CD4-positive, alpha-beta memory T cell (primary cell): Measurements from ENCODE around the gene NT5DC3. TPM values are rescaled to one million over a fixed set of nuclear protein-coding genes. Genes with fewer than 3 reads are reported as not detected.

Experiments
- CTCF ChIA-PET: fragments of 350-600 bp; sonication (Branson Sonifier 250); formaldehyde crosslinking; loops from one replicate; lab custom pipeline; 2021; ENCODE audit warnings: inconsistent platforms; ENCODE audit not compliant: partially characterized antibody; lab: Charles Lee
- POLR2A ChIA-PET: fragments of 350-600 bp; sonication (Branson Sonifier 250); formaldehyde crosslinking; loops from one replicate; lab custom pipeline; 2021; ENCODE audit not compliant: partially characterized antibody; lab: Charles Lee
- DNase-seq, 5 donors: peaks; one replicate each; pipeline versions ENCODE4 v3.0.0 to v3.0.0-alpha.2; 2020 to 2022; ENCODE audit warnings: mixed read lengths in 1 of 5
- H3K27ac ChIP-seq: one replicate; pipeline ENCODE4 v1.7.0; 2013; ENCODE audit warnings: low read depth, low read length
- H3K27me3 ChIP-seq: 2 replicates; pipeline ENCODE4 v1.7.0; 2013; ENCODE audit warnings: mild to moderate bottlenecking, low read length, moderate library complexity; ENCODE audit not compliant: insufficient read depth
- H3K36me3 ChIP-seq: 2 replicates; pipeline ENCODE4 v1.7.0; 2013; ENCODE audit warnings: mild to moderate bottlenecking, low read length, moderate library complexity; ENCODE audit not compliant: insufficient read depth
- H3K4me1 ChIP-seq: 2 replicates; pipeline ENCODE4 v1.7.0; 2013; ENCODE audit warnings: mild to moderate bottlenecking, low read length, moderate library complexity; ENCODE audit not compliant: insufficient read depth
- H3K4me3 ChIP-seq, 2 donors: one replicate each; pipeline ENCODE4 v1.7.0; 2013; ENCODE audit warnings: low read length in 2 of 2, mild to moderate bottlenecking in 1 of 2
- H3K9me3 ChIP-seq, 2 donors: one replicate each; pipeline ENCODE4 v1.7.0; 2013; ENCODE audit warnings: low read length in 2 of 2, control low read depth in 1 of 2; ENCODE audit not compliant: control insufficient read depth in 1 of 2
- H3K27ac Mint-ChIP-seq, 7 donors: one replicate each; pipeline ENCODE4 v1.8.0; 2020 to 2021; ENCODE audit warnings: mixed read lengths in 7 of 7, mild to moderate bottlenecking in 6 of 7, inconsistent platforms in 3 of 7, moderate library complexity in 3 of 7
- H3K27me3 Mint-ChIP-seq, 2 donors: one replicate each; pipeline ENCODE4 v1.8.0; 2020 to 2021; ENCODE audit warnings: mixed read lengths in 2 of 2
- H3K36me3 Mint-ChIP-seq, 2 donors: one replicate each; pipeline ENCODE4 v1.8.0; 2020 to 2021; ENCODE audit warnings: mixed read lengths in 2 of 2, inconsistent platforms in 1 of 2, mild to moderate bottlenecking in 1 of 2
- H3K4me1 Mint-ChIP-seq, 4 donors: one replicate each; pipeline ENCODE4 v1.8.0; 2020 to 2021; ENCODE audit warnings: mixed read lengths in 4 of 4, mild to moderate bottlenecking in 1 of 4
- H3K4me3 Mint-ChIP-seq, 8 donors: one replicate each; pipeline ENCODE4 v1.8.0; 2020 to 2021; ENCODE audit warnings: mixed read lengths in 8 of 8, mild to moderate bottlenecking in 7 of 8, moderate library complexity in 6 of 8, inconsistent platforms in 3 of 8
- H3K9me3 Mint-ChIP-seq, 8 donors: one replicate each; pipeline ENCODE4 v1.8.0; 2020 to 2021; ENCODE audit warnings: mixed read lengths in 8 of 8, mild to moderate bottlenecking in 5 of 8, inconsistent platforms in 3 of 8, moderate library complexity in 1 of 8
- intact Hi-C: fragments of 100-400 bp; cut with micrococcal nuclease; formaldehyde crosslinking; loops from one replicate; pipeline ENCODE4 v1.15.1; 2023
- polyA plus RNA-seq, 2 donors: library from polyadenylated mRNA; unstranded; fragments of 300-500 nt; fragmentation: Illumina TruSeq; gene quantifications; one replicate each; pipeline ENCODE4 v1.2.3, GENCODE V29; 2021
- total RNA-seq, 2 experiments: library from RNA; stranded (reverse); gene quantifications; one replicate each; pipeline ENCODE4 v1.2.3, GENCODE V29; 2021

NT5DC3 gene
- total and polyA plus RNA-seq, 4 experiments from 2014 or later = 1.2 to 6.8 (median 3.7) TPM

- no peaks in the 10 kb centered on the region for H3K9me3 ChIP-seq
- H3K4me1 ChIP-seq = no peaks in the 10 kb centered on the region
- Mint-ChIP-seq H3K4me3 (no peak overlapping the region), H3K27ac (no peak overlapping the region), H3K27me3 (peaks cover 0 to 6% of the 10 kb centered on the region in 2 donors), H3K9me3 (peaks cover 0 to 7% (median 2%) of the 10 kb centered on the region in 8 donors), H3K36me3 (no peaks in the 10 kb centered on the region), H3K4me1 (no peaks in the 10 kb centered on the region)
- no peaks in the 10 kb centered on the region for H3K36me3 ChIP-seq
- ChIA-PET POLR2A (no interaction called here), CTCF (no interaction called here)
- DNase-seq = no peak
- no peak overlapping the region for H3K4me3 ChIP-seq
- H3K27ac ChIP-seq = no peak overlapping the region
- no peaks in the 10 kb centered on the region for H3K27me3 ChIP-seq
- intact Hi-C loops = no loop called here
Measured at GRCh38 chr12:103734863-103735262, 106.2 kb downstream of the NT5DC3 start.

GRCh38 chr12:103731539-103731938 is 109.5 kb downstream of the NT5DC3 start:
- POLR2A ChIA-PET = no interaction called here
- CTCF ChIA-PET = no interaction called here
- H3K4me1 ChIP-seq = no peaks in the 10 kb centered on the region
- H3K4me3 Mint-ChIP-seq = no peak overlapping the region
- H3K9me3 ChIP-seq = no peaks in the 10 kb centered on the region
- H3K36me3 Mint-ChIP-seq = no peaks in the 10 kb centered on the region
- no peak overlapping the region for H3K27ac ChIP-seq
- no peaks in the 10 kb centered on the region for H3K4me1 Mint-ChIP-seq
- H3K9me3 Mint-ChIP-seq = peaks cover 0 to 7% (median 2%) of the 10 kb centered on the region in 8 donors
- no peak overlapping the region for H3K4me3 ChIP-seq
- intact Hi-C loops = no loop called here
- H3K27ac Mint-ChIP-seq = no peak overlapping the region
- no peak for DNase-seq
- no peaks in the 10 kb centered on the region for H3K36me3 ChIP-seq
- peaks cover 0 to 6% of the 10 kb centered on the region in 2 donors for H3K27me3 Mint-ChIP-seq
- no peaks in the 10 kb centered on the region for H3K27me3 ChIP-seq

GRCh38 chr12:103729499-103729898 is 111.5 kb downstream of the NT5DC3 start:
- DNase-seq = no peak
- Mint-ChIP-seq H3K27me3 (peaks cover 2 to 6% of the 10 kb centered on the region in 2 donors), H3K4me1 (no peaks in the 10 kb centered on the region), H3K36me3 (no peaks in the 10 kb centered on the region), H3K9me3 (peaks cover 0 to 7% (median 2%) of the 10 kb centered on the region in 8 donors), H3K4me3 (no peak overlapping the region), H3K27ac (no peak overlapping the region)
- no peak overlapping the region for H3K4me3 ChIP-seq
- H3K27ac ChIP-seq = no peak overlapping the region
- no peaks in the 10 kb centered on the region for H3K4me1 ChIP-seq
- intact Hi-C loops = no loop called here
- no peaks in the 10 kb centered on the region for H3K27me3 ChIP-seq
- CTCF ChIA-PET = no interaction called here
- no peaks in the 10 kb centered on the region for H3K36me3 ChIP-seq
- no peaks in the 10 kb centered on the region for H3K9me3 ChIP-seq
- POLR2A ChIA-PET = no interaction called here

- Histone ChIP-seq H3K36me3 (no peaks in the 10 kb centered on the region), H3K27me3 (no peaks in the 10 kb centered on the region), H3K4me1 (no peaks in the 10 kb centered on the region), H3K9me3 (no peaks in the 10 kb centered on the region), H3K4me3 (no peak overlapping the region), H3K27ac (no peak overlapping the region)
- intact Hi-C loops = no loop called here
- H3K9me3 Mint-ChIP-seq = peaks cover 0 to 7% (median 1%) of the 10 kb centered on the region in 8 donors
- no peak for DNase-seq
- POLR2A ChIA-PET = no interaction called here
- H3K4me3 Mint-ChIP-seq = no peak overlapping the region
- CTCF ChIA-PET = no interaction called here
- H3K27me3 Mint-ChIP-seq = peaks cover 2 to 4% of the 10 kb centered on the region in 2 donors
- H3K36me3 Mint-ChIP-seq = no peaks in the 10 kb centered on the region
- no peaks in the 10 kb centered on the region for H3K4me1 Mint-ChIP-seq
- no peak overlapping the region for H3K27ac Mint-ChIP-seq
Measured at GRCh38 chr12:103728323-103728722, 112.7 kb downstream of the NT5DC3 start.

GRCh38 chr12:103727638-103728037 is 113.4 kb downstream of the NT5DC3 start:
- H3K9me3 ChIP-seq = no peaks in the 10 kb centered on the region
- no peaks in the 10 kb centered on the region for H3K36me3 ChIP-seq
- H3K4me3 Mint-ChIP-seq = no peak overlapping the region
- H3K27ac ChIP-seq = no peak overlapping the region
- H3K27me3 ChIP-seq = no peaks in the 10 kb centered on the region
- no peaks in the 10 kb centered on the region for H3K36me3 Mint-ChIP-seq
- peaks cover 0 to 7% (median 0%) of the 10 kb centered on the region in 8 donors for H3K9me3 Mint-ChIP-seq
- intact Hi-C loops = no loop called here
- H3K4me1 ChIP-seq = no peaks in the 10 kb centered on the region
- H3K4me1 Mint-ChIP-seq = no peaks in the 10 kb centered on the region
- DNase-seq = no peak
- H3K27me3 Mint-ChIP-seq = peaks cover 2 to 3% of the 10 kb centered on the region in 2 donors
- ChIA-PET CTCF (no interaction called here), POLR2A (no interaction called here)
- no peak overlapping the region for H3K27ac Mint-ChIP-seq
- H3K4me3 ChIP-seq = no peak overlapping the region

GRCh38 chr12:103725398-103725797 is 115.6 kb downstream of the NT5DC3 start:
- no peaks in the 10 kb centered on the region for H3K27me3 ChIP-seq
- no peak overlapping the region for H3K4me3 ChIP-seq
- DNase-seq = no peak
- Mint-ChIP-seq H3K36me3 (no peaks in the 10 kb centered on the region), H3K9me3 (no peaks in the 10 kb centered on the region), H3K27ac (no peak overlapping the region), H3K4me3 (no peak overlapping the region), H3K27me3 (peaks cover 0 to 2% of the 10 kb centered on the region in 2 donors), H3K4me1 (no peaks in the 10 kb centered on the region)
- H3K36me3 ChIP-seq = no peaks in the 10 kb centered on the region
- ChIA-PET CTCF (no interaction called here), POLR2A (no interaction called here)
- intact Hi-C loops = no loop called here
- no peaks in the 10 kb centered on the region for H3K9me3 ChIP-seq
- no peak overlapping the region for H3K27ac ChIP-seq
- H3K4me1 ChIP-seq = no peaks in the 10 kb centered on the region

Other genes starting within 250 kb of the NT5DC3 start
- 100 to 1,000 TPM; 515 to 534 TPM for gene HSP90B1, start 89.2 kb upstream of the NT5DC3 start, total RNA-seq
- 100 to 1,000 TPM; 199 to 253 TPM for gene HSP90B1, start 89.2 kb upstream of the NT5DC3 start, polyA plus RNA-seq
- gene TDG, start 124.6 kb upstream of the NT5DC3 start, total RNA-seq = 10 to 100 TPM; 35.1 to 38.3 TPM
- 10 to 100 TPM; 12.9 to 19.3 TPM for gene TDG, start 124.6 kb upstream of the NT5DC3 start, polyA plus RNA-seq
- not detected for gene GLT8D2, start 209.0 kb upstream of the NT5DC3 start, total RNA-seq
- under 1 TPM in 1 of 2 donors, not detected in 1; 0.15 TPM for gene GLT8D2, start 209.0 kb upstream of the NT5DC3 start, polyA plus RNA-seq
- gene HCFC2, start 223.3 kb upstream of the NT5DC3 start, total RNA-seq = 10 to 100 TPM; 18.1 to 18.5 TPM
- 1 to 10 TPM; 4.1 to 8.8 TPM for gene HCFC2, start 223.3 kb upstream of the NT5DC3 start, polyA plus RNA-seq